ENCODE data around the gene FGF14.

GRCh38 chr13:101792189-101792588, 609.7 kb downstream of the FGF14 start:
- TF ChIP-seq CTCF (IDR thresholded peaks at IDR 0.05) (no peak), EZH2 (IDR thresholded peaks at IDR 0.05; ENCODE audit: borderline replicate concordance, insufficient read depth, low read depth, low read length, poor library complexity, severe bottlenecking) (no peak)

Data from B cell (primary cell).